ENCODE data around the gene BEX4.
"Not testable (repeated sequence)": the region's sequence is repeated elsewhere in the genome, so short reads cannot be mapped to it uniquely, and the experiment has no call there.

BEX4 gene, protein sequence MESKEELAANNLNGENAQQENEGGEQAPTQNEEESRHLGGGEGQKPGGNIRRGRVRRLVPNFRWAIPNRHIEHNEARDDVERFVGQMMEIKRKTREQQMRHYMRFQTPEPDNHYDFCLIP

DNA sequence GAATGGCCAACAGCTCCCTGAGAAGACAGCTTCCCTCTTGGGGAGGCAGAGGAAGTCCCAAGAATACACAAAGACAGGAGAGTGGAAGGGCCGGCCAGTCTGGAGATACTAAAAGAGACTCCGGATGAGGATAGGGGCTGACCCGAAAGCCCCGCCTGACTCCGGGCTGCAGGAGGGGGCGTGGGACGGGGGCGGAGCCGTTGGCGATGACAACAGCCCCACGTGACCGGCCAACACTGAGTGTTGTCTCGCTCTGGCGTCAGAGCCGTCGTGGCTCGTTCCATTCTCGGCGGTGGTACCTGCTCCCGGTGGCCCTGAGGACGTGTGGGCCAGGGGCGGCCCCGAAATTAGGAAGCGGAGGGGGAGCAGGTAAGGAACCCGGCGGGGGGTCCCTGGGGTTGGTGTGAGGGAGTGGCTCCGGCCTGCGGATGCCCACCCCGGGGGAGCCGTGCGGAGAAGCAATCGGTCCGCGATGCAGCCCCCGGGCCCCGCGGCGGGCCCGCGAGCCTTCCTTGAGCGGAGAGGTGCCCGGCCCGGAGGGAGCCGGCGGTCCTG is at the start of gene BEX4:
BEX4 (plus strand) TSS at position 239 of the 555 bp plus-strand sequence. CDS start 1,046 bp downstream, outside the sequence.
- DNase-seq (ENCODE audit: low read depth): peak; percentile 69

DNA sequence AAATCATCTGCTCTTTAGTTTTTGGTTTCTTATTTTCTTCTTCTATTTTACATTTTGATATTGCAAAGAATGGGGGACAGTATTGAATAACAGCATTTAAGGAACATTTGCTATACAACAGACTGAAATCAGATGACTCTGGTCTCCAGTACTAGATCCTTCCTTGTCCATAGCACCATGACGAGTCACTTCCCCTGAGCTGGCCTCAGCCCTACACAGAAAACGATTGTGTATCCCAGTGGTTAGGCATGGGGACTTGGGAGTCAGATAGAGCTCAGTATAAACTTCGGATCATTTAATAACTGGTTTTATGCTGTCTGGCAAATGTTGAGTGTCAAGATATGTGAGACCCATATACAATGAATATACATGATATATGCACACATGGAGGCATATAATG is 44.7 kb upstream of the BEX4 start:
- no peak for DNase-seq (ENCODE audit: low read depth)

DNA sequence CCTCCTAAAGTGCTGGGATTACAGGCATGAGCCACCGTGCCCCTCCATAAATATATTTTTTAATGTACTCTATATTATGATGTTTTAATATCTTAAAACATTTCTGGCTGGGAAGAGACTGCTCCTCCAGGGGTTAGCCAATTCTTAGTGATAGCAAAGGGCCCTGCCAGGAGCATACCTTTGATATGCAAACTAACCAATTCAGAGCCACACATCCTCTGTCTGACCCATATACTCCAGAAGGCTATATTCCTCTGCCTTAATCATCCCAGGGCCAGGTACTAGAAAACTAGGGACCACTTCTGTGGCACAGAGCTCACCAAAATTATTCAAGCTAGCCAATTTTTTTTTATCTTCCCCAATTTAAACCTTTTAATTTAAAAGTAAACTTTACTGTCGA is 43.6 kb upstream of the BEX4 start:
- no peak for DNase-seq (ENCODE audit: low read depth)

DNA sequence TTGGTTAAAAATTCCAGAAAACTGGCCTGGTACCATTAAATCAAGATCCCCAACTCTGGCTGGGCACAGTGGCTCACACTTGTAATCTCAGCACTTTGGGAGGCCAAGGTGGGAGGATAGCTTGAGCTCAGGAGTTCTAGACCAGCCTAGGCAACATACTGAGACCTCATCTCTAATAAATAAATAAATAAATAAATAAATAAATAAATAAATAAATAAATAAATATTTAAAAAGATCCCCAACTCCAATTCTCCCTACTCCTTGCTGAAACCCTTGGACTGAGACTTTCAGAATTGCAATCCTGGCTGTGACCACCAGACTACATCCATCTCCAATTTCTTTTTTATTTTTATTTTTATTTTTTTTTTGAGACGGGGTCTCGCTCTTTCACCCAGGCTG is 39.7 kb upstream of the BEX4 start:
- not testable (repeated sequence) for DNase-seq (ENCODE audit: low read depth)

DNA sequence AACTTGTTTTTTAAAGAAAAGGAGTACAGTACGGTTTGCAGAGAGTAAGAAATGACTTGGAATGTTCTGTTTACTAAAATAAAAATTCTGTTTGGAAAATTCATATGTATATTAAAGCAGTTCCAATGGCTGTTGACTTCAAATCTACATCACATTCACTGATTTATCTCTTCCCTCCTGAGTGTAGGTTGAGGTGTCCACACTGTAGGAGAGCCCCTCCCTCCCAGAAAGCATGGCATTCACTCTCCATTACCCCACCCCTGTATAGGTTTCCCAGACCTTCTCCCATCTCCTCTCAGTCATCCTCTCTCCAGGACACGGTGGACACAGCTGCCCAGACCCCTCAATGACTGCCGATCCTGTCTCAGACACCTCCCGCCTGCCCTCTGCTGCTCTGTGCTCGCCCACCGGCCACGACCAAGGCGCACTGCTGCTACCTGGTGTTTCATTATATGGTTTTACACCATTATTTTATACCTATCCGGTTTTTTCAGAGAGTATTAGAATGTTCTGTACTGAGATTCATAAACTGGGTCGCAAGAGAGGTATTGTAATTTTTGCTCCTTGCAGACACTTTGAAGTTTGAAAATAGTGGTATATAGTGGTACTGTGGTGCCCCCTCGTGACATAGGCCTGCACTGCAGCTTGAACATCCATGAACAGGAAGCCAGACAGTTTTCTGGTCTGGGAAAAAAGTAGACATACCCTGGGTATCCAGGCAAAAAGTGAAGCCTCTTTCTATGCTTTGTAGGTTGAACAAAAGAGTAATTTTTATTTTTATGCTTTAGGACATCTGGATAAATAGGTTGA is 38.8 kb upstream of the BEX4 start:
- DNase-seq (ENCODE audit: low read depth): peak; percentile 26

DNA sequence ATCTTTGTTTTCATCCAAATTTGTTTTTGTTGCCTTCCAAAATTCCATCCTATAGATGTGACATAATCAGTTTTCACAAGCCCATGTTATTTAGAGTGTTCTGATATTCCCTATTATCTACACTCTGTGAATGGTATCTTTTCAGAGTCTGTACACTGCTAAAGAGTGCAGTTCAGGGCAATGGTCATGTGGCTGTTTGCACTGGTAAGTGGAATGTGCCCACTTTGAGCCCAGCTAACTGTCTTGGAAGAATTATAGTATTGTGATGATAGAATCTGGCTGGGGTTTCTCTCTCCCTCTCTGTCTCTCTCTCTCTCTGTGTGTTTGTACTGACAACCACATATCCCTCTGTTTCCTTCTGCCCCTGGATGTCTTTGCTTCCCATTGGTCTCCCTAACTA is 37.4 kb upstream of the BEX4 start:
- DNase-seq (ENCODE audit: low read depth): no peak

DNA sequence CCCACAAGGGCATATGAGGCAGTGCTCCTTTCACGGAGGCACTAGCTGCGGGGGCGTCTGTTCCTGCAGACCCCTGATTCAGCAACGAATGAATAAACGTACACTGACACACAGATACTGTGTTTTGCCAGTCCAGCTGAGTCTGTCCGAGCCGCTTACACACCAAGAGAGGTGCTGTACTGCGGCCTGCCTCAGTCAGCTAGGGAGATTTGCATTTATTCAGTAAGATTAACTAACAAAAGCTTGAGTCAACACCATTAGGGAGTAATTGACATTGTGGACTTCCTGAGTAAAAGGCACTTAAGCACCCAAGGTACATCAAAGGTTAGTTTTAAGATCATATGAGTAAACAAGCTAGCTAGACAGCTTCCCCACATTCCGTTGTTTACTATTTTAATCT is 31.0 kb upstream of the BEX4 start:
- DNase-seq (ENCODE audit: low read depth): no peak

DNA sequence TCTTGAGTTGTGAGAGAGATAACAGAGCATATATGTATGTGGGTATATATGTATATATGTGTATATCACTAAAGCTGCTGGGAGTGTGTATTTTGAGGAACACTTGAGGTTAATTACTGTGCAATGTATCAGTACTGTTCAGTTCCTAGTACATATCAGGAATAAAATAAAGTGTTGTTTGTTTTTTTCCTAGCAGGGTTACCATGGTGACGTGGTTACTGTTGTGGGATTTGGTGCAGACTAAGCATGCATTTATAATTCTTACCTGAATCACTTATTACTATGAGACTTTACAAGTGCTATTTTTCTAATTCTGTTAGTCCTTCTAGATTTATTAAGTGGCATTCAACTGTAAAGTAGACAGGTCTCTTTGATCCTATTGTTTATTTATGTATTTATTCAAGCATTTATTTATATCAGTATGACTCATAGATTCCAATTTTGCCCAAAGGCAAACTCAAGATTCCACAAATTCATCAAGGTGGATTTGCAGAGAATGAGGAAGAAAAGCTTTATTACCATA is 26.9 kb upstream of the BEX4 start:
- DNase-seq (ENCODE audit: low read depth): no peak

DNA sequence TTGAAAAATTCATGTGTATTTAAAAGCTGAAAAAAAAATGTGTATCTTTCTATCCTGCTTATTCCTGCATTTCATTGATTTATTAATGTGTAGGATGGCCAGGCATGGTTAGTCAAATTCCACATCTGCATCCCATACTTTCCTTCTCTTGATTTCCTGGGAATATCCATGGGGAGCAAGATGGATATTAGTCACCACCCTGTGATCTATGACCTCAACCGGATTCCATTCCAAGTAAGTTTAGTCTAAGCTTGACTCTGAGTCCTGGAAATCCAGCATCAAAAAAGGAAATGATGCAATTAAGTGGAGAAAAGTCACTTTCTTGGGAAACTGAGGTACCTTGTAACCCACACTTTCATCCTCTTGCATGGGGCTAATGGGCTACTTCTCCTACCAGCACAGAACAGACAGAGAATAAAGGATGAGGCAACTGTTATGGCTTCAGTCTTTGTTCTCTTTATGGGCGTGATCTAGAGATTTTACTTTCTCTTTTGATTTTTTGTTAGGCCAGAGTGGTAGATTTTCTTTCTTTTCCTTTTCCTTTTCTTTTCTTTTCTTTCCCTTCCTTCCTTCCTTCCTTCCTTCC is 17.1 kb upstream of the BEX4 start:
- no peak for DNase-seq (ENCODE audit: low read depth)

DNA sequence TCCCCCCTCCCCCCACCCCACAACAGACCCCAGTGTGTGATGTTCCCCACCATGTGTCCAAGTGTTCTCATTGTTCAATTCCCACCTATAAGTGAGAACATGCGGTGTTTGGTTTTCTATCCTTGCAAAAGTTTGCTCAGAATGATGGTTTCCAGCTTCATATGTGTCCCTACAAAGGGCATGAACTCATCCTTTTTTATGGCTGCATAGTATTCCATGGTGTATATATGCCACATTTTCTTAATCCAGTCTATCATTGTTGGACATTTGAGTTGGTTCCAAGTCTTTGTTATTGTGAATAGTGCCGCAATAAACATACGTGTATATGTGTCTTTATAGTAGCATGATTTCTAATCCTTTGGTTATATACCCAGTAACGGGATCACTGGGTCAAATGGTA is 16.2 kb upstream of the BEX4 start:
- not testable (repeated sequence) for DNase-seq (ENCODE audit: low read depth)

DNA sequence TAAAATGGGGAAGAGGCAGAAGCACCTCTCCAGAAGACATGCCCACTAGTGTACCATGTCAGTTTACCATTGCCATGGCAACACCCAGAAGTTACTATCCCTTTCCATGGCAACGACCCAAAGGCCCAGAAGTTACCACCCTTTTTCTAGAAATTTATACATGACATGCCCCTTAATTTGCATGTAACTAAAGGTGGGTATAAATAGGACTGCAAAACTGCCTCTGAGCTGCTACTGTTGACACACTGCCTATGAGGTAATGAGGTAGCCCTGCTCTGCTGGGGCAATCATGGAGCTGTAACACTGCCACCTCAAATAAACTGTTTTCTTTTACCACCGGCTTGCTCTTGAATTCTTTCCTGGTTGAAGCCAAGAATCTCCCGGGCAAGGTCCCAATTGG is 13.9 kb upstream of the BEX4 start:
- DNase-seq (ENCODE audit: low read depth): no peak

DNA sequence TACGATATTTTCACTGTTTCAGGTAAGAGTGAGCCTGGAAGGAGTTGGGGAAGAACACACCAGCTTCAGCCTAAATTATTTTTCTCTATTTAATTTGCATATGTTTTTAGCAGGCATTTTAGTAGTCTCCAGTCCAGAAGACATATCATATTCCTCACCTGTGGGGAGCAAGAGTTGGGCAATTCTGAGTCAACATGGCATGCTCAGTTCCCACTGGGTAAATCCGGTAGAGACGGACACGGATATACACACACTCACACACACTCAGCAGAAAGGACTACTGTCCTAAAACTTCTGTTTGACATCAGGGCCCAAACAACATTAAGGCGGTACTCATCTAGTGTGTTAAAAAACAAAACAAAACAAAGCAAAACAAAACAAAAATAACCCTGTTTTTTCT is 4.9 kb upstream of the BEX4 start:
- DNase-seq (ENCODE audit: low read depth): no peak

DNA sequence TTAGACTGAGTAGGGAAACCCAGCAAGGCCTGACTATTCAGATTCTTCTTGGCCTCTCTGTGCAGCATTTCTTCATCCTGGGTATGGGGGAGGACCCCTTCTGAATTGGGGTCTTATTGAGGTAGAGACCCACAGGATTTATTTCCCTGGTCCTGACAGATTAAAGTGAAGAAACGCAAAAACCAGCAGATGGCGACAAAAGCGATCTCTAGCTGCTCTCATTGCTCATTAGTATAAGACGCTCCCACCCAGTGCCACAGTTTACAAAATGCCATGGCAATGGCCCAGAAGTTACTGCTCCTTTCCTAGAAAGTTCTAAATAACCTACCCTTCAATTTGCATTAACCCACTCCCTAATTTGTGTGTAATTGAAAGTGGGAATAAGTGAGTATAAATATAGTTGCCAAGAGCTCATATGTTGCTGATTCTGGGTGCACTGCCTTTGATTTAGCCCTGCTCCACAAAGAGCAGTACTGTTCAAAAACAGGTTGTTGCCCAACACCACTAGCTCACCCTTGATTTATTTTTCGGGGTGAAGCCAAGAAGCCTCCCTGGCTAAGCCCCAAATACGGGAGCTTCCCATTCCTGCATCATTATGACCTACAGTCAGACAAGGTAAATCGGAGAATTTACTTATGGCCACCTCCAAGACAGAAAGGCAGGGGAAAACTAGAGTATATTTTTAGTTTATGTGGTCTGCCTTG is 3.7 kb upstream of the BEX4 start:
- peak; percentile 23 for DNase-seq (ENCODE audit: low read depth)

DNA sequence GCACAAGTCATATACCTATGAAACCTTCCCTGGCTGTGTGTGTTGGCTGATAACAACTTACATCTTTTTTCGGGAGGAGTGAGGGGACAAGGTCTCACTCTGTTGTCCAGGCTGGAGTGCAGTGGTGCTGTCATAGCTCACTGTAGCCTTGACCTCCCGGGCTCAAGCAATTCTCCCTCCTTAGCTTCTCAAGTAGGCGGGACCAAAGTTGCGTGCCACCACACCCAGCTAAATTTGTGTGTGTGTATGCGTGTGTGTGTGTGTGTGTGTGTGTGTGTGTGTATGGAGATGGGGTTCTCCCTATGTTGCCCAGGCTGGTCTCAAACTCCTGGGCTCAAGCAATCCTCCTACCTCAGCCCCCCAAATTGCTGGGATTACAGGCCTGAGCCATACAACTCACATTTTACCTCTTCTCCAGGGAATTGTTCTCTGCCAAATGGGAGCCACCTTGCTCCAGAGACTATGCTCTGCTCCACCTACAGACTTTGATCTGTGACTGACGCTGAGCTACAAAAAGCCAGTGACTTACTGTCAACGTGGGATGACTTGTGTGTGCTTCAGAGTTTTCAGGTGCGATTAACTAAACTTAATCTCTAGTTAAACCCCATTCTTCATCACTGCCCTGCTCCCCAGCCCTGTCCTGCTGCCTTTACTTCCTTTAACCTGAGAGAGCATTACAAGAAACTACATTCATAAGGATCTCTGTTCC is 2.0 kb upstream of the BEX4 start:
- DNase-seq (ENCODE audit: low read depth): no peak

DNA sequence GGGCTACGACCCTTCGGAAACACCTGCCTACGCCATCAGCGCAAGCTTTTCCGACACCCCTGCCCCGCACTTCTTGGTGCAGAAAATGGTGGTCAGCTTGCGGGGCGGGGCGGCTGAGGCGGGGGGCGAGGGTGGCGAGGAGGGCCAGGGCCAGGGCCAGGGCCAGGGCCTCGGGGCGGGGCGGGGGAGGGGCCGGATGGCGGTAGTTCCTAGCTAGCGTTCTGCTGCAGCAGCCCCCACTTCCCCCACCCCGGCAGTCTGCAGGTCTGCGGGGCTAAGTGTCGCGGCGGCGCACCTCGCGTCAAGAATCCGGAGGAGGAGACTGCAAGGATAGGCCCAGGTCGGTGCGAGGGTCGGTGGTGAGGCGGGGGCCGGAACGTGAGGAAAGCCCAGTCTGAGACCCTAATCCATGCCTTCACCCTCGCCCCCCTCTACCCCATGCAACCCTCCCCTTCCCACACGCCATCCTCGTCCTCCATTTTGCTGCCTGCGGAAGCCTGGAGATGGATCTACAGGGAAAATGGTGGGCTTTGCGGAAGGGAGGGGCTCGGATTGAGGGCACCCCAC is 600 bp downstream of the BEX4 start:
- DNase-seq (ENCODE audit: low read depth): peak; percentile 7

DNA sequence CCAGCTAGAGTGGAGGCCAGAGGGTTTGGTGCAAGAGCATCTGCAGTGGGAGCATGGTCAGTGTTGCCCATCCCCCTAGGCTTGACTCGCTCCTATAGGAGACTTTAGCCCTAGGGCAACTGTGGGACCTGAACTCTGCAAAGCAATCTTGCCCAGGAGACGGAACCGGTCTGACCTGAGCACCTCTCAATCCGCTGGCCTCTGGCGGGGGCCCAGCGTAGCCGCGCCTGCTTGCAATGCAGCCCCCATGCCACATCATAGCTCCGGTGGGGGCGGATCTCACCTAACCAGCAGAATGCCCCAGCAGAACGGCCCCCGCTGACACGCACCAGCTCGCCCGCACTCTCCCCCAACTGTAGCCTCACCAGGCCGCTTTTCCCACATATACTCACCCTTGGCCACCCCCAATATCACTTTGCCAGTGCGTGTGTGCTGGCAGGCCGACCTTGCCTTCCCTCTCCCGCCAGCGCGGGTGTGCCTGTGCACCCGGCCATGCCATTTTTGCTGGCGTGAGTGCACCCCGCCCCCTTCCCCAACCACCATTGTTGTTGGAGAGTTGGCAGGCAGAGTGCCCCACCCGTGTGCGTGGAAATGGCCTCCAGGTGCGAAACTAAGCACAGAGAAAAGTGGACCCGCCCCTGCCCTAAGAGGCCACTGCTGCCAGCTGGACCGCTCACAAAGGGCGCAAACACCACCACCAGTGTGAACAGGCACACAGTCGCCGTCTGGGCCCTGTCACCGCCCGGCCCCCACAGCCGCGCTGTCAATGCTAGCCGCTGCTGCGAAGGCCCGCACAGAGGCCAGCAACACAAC is 5.8 kb downstream of the BEX4 start:
- no peak for DNase-seq (ENCODE audit: low read depth)

DNA sequence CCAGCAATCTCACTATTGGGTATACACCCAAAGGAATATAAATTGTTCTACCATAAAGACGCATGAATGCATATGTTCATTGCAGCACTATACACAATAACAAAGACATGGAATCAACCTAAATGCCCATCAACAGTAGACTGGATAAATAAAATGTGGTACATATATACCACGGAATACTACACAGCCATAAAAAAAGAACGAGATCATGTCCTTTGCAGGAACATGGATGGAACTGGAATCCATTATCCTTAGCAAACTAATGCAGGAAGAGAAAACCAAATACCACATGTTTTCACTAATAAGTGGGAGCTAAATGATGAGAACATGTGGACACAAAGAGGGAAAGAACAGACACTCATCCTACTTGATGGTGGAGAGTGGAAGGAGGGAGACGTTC is 11.0 kb downstream of the BEX4 start:
- not testable (repeated sequence) for DNase-seq (ENCODE audit: low read depth)

DNA sequence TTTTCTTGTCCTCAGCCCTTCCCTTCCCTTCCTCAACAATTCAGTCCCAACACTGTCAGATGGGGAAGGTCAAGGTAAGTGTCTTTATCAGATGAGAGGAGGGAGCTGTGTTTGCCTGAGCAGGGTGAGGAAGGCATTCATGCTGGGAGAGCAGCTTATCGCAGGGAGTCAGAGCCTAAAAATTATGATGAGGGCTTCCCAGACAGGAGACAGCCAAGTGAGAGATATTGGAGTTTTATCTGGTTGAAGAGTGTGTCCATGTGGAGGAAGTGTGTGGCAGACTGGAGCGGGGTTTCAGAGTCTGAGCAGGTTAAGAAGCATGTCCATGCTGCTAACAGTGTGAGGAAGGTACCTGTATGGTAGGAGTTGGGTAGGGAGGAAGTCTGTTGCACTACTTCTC is 18.4 kb downstream of the BEX4 start:
- no peak for DNase-seq (ENCODE audit: low read depth)

DNA sequence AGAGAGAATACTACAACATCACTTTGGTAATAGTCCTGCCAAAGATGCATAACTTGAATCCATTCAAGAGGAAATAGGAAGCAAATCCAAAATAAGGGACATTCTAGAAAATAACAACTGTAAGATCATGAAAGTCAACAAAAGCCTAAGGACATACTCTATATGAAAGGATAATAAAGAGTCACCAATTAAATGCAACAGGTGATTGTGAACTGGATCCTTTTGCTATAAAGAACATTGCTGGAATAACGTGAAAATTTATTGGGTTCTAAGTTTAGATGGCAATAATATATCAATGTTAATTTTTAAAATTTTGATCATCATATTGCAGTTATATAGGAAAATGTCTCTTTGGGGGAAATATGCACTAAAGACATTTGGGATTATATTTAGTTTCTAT is 20.0 kb downstream of the BEX4 start:
- no peak for DNase-seq (ENCODE audit: low read depth)

DNA sequence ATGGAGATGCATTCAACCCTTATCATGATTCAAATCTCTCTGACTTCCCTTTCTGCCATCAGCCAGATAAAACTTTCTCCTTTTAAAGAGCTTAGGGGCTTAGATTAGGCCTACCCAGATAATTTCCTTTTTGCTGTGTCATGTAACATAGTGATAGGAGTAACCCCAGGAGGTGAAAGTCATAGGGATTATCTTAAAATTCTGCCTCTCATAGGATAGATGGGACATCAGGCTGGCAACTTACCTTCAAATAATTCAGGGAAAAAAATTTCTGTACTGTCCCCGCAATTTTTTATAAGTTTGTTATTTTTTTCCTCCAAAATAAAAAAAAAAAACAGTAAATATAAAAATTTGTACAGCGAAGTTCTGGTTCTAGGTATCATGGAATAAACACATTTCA is 20.7 kb downstream of the BEX4 start:
- DNase-seq (ENCODE audit: low read depth): not testable (repeated sequence)

DNA sequence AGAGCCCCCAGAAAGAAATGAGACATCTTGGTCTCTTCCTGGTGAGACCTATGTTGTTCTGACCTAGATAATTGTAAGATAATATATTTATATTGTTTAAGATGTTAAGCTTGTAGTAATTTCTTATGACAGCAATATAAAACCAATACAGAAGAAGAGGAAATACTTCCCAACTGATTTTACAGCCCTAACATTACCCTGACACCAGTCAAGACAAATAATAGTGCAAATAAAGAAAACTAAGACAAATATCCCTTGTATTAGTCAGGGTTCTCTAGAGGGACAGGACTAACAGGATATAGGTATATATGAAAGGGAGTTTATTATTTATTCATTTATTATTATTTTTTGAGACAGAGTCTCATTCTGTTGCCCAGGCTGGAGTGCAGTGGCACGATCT is 21.4 kb downstream of the BEX4 start:
- DNase-seq (ENCODE audit: low read depth): no peak

Measured in activated T-cell treated with anti-CD3 and anti-CD28 coated beads for 24 hours (primary cell).